EH (cell line): ENCODE results near the gene RAB40AL.

ENCODE experiments used
- DNase-seq: peaks from one replicate; pipeline ENCODE4 v3.0.0-alpha.2; 2015; ENCODE audit warnings: low read depth

RAB40AL gene

DNA sequence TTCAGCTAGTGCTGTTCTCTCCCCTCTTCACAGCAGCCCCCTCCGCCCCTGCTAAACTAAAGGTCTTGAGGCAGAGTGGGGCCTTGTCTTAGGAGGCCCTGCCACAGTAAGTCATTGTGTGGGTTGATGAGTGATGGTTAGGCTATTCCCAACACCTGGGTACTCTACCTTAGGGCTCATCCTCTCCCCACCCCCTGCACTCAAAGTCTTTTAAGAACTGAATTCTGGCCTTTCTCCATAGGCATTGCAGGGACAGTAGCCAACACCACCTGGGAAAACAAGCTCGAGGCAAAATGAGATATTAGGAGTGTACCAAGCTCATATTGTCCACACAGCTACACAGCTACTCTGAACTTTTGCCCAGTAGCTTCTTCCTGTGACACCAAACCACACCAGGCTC, 42.5 kb downstream of the RAB40AL start:
- DNase-seq = no peak

DNA sequence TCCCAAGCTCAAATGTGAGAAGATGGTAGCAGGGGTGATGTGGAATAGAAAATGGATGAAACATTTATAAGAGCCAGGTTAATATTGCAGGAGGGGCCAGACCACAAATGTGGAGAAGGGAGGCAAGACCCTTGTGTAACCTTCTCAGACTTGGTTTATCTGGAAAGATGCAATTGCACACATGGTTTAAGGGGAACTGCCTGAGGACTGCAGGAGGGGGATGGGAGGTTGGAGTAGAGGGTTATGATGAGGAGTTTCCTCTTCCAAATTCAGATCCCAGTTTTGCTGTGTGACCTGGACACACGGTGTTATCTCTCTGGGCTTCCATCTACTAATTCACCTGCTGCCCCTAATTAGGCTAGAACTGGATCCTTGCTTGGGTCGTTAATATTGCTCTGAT, 46.1 kb downstream of the RAB40AL start:
- no peak for DNase-seq

DNA sequence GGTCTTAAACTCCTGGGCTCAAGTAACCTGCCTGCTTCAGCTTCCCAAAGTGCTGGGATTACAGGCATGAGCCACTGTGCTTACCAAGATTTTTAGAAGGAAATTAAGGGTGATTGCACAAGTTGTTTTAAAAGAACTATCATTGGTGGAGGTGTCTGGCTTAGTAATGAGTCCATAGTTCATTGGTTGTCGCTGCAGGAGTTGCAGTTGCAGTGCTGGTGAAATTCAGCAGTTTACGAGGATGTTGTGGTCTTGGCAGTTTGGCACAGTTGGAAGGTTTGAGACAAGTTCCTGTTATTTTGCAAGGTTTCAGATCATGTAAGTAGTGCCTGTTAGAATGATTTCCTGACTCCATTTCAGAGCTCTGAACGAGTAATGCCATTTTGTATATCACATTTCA, 48.1 kb downstream of the RAB40AL start:
- peak; percentile 62 for DNase-seq
